Right lung (tissue), 10 donors: ENCODE data around the gene WDSUB1. TPM values are rescaled to one million over a fixed set of nuclear protein-coding genes. Genes with fewer than 3 reads are reported as not detected.
A peak's percentile ranks its signal among the peaks of the same experiment; 100 is the strongest.

Source experiments
- DNase-seq, 2 donors: peaks; one replicate each; pipeline ENCODE4 v3.0.0-alpha.2; 2013
- long read RNA-seq, 8 donors: transcript quantifications; one replicate each; lab custom pipeline, GENCODE V29; 2026
- polyA plus RNA-seq, 5 donors: library from polyadenylated mRNA; unstranded; fragments of 120-200 nt; gene quantifications; one replicate each; pipeline versions ENCODE4 v1.2.1 to v1.2.3, GENCODE V29; 2013; ENCODE audit warnings: inconsistent platforms in 1 of 5, low replicate concordance in 1 of 5; ENCODE audit not compliant: insufficient read length in 5 of 5, insufficient read depth in 1 of 5

WDSUB1 gene
- 10 to 100 TPM; 12.5 to 18.7 (median 14.8) TPM for polyA plus RNA-seq
- long read RNA-seq, donor 1, partial matches to known transcripts, result 8 of 10 reads
- long read RNA-seq, donor 1, other reads (novel, unspliced or antisense), result 0 of 10 reads
- long read RNA-seq, donor 2, partial matches to known transcripts, result 0 of 3 reads
- long read RNA-seq, donor 2, other reads (novel, unspliced or antisense), result 0 of 3 reads
- long read RNA-seq, donor 3, partial matches to known transcripts, result 0 of 1 reads
- long read RNA-seq, donor 3, other reads (novel, unspliced or antisense), result 0 of 1 reads
- long read RNA-seq, donor 4, partial matches to known transcripts, result 0 of 1 reads
- long read RNA-seq, donor 4, other reads (novel, unspliced or antisense), result 0 of 1 reads
- long read RNA-seq, donor 5, partial matches to known transcripts, result 7 of 10 reads
- long read RNA-seq, donor 5, other reads (novel, unspliced or antisense), result 0 of 10 reads
- long read RNA-seq, donor 6, partial matches to known transcripts, result 0 of 4 reads
- long read RNA-seq, donor 6, other reads (novel, unspliced or antisense), result 0 of 4 reads
- long read RNA-seq, donor 7, partial matches to known transcripts, result 0 of 4 reads
- long read RNA-seq, donor 7, other reads (novel, unspliced or antisense), result 0 of 4 reads
- long read RNA-seq, donor 8, partial matches to known transcripts, result 0 of 1 reads
- long read RNA-seq, donor 8, other reads (novel, unspliced or antisense), result 0 of 1 reads

- peak in 1 of 2 donors; percentile 55 for DNase-seq
Observed at GRCh38 chr2:159285929-159286708, at the start of gene WDSUB1. TSS of gene WDSUB1 (minus strand) at chr2:159286703. CDS start at chr2:159283069, 3,634 bp downstream.

- DNase-seq, result no peak
Observed at GRCh38 chr2:159326569-159327255, 40.2 kb upstream of the WDSUB1 start.

- no peak for DNase-seq
Observed at GRCh38 chr2:159322419-159322818, 35.9 kb upstream of the WDSUB1 start.

- no peak for DNase-seq
Observed at GRCh38 chr2:159317392-159318088, 31.0 kb upstream of the WDSUB1 start.

- no peak for DNase-seq
Observed at GRCh38 chr2:159307942-159308341, 21.4 kb upstream of the WDSUB1 start.

- DNase-seq, result no peak
Observed at GRCh38 chr2:159300586-159300985, 14.1 kb upstream of the WDSUB1 start.

GRCh38 chr2:159298967-159299366 is 12.5 kb upstream of the WDSUB1 start:
- DNase-seq, result no peak

GRCh38 chr2:159297042-159297707 is 10.7 kb upstream of the WDSUB1 start:
- DNase-seq, result peak in 1 of 2 donors; percentile 13

GRCh38 chr2:159292157-159292556 is 5.7 kb upstream of the WDSUB1 start:
- no peak for DNase-seq

GRCh38 chr2:159290289-159290907 is 3.9 kb upstream of the WDSUB1 start:
- DNase-seq, result peak in 1 of 2 donors; percentile 15

GRCh38 chr2:159287733-159288132 is 1.2 kb upstream of the WDSUB1 start:
- no peak for DNase-seq

- peak; percentile 98 for DNase-seq
Observed at GRCh38 chr2:159286709-159287441, 372 bp upstream of the WDSUB1 start.

GRCh38 chr2:159285433-159285832 is 1.1 kb downstream of the WDSUB1 start:
- no peak for DNase-seq

GRCh38 chr2:159283529-159283928 is 3.0 kb downstream of the WDSUB1 start:
- DNase-seq, result no peak

GRCh38 chr2:159281002-159281401 is 5.5 kb downstream of the WDSUB1 start:
- no peak for DNase-seq

- DNase-seq, result no peak
Observed at GRCh38 chr2:159279700-159280099, 6.8 kb downstream of the WDSUB1 start.

GRCh38 chr2:159275111-159275510 is 11.4 kb downstream of the WDSUB1 start:
- no peak for DNase-seq

- DNase-seq, result no peak
Observed at GRCh38 chr2:159272156-159272555, 14.3 kb downstream of the WDSUB1 start.

GRCh38 chr2:159270744-159271379 is 15.6 kb downstream of the WDSUB1 start:
- no peak for DNase-seq
